Breast epithelium (tissue), 4 donors: ENCODE results near the gene CCDC170. TPM values are rescaled to one million over a fixed set of nuclear protein-coding genes. Genes with fewer than 3 reads are reported as not detected.

Experiments
- DNase-seq, 2 donors: peaks; one replicate each; pipeline ENCODE4 v3.0.0-alpha.2; 2019; ENCODE audit warnings: low spot score in 2 of 2
- H3K27ac ChIP-seq, 2 donors: fragments of 200-600 bp; sonication (generic) in 1 of 2; one replicate each; pipeline ENCODE4 v1.5.1; 2016 to 2019; ENCODE audit warnings: mild to moderate bottlenecking in 1 of 2
- H3K27me3 ChIP-seq, 2 donors: fragments of 200-600 bp; sonication (generic) in 1 of 2; one replicate each; pipeline versions ENCODE4 v1.5.1 to v1.6.0; 2017 to 2019; ENCODE audit warnings: control low read depth in 1 of 2, mild to moderate bottlenecking in 1 of 2
- H3K36me3 ChIP-seq: fragments of 200-600 bp; one replicate; pipeline ENCODE4 v1.5.1; 2019
- H3K4me1 ChIP-seq, 2 donors: fragments of 200-600 bp; sonication (generic); one replicate each; pipeline ENCODE4 v1.5.1; 2016 to 2019; ENCODE audit warnings: control low read depth in 1 of 2
- H3K4me3 ChIP-seq, 3 donors: fragments of 200-600 bp; sonication (generic); 1 replicate in 2 of 3; 2 replicates in 1 of 3; pipeline ENCODE4 v1.5.1; 2016 to 2019; ENCODE audit warnings: mild to moderate bottlenecking in 3 of 3, moderate library complexity in 2 of 3
- H3K9me3 ChIP-seq, 2 donors: fragments of 200-600 bp; sonication (generic) in 1 of 2; one replicate each; pipeline ENCODE4 v1.5.1; 2016 to 2019; ENCODE audit warnings: control low read depth in 1 of 2
- CTCF ChIP-seq, 3 donors: fragments of 450-650 bp; IDR thresholded peaks; one replicate each; pipeline ENCODE4 v1.5.1; 2016 to 2017; ENCODE audit warnings: antibody characterized with exemption in 3 of 3, mild to moderate bottlenecking in 3 of 3, moderate library complexity in 3 of 3
- POLR2A ChIP-seq: fragments of 450-650 bp; IDR thresholded peaks from one replicate; pipeline ENCODE4 v1.6.1; 2016; ENCODE audit warnings: antibody characterized with exemption, mild to moderate bottlenecking, moderate library complexity
- POLR2AphosphoS5 ChIP-seq, 3 donors: sonication (generic); formaldehyde crosslinking; IDR thresholded peaks; one replicate each; pipeline ENCODE4 v1.6.1; 2017; ENCODE audit warnings: antibody characterized with exemption in 3 of 3
- intact Hi-C: fragments of 100-400 bp; cut with DNase I; formaldehyde crosslinking; loops from one replicate; pipeline ENCODE4 v1.15.1; 2023; ENCODE audit warnings: low total_unique reads
- total RNA-seq, 3 donors: library from RNA; depleted of rRNA; stranded (reverse); fragments of >200 nt; gene quantifications; one replicate each; pipeline ENCODE4 v1.1.0, GENCODE V29; 2016

Gene CCDC170
- total RNA-seq, 3 donors from 2014 or later = 3.5 to 9.8 (median 9.4) TPM

- H3K4me1 ChIP-seq = no peaks in the 10 kb centered on the region
- TF ChIP-seq CTCF (IDR thresholded peaks at IDR 0.05) (no peak), POLR2A (no peak), POLR2AphosphoS5 (IDR thresholded peaks at IDR 0.05) (no peak)
- H3K4me3 ChIP-seq = no peak overlapping the region
- H3K36me3 ChIP-seq = no peaks in the 10 kb centered on the region
- intact Hi-C loops = no loop called here
- no peaks in the 10 kb centered on the region for H3K9me3 ChIP-seq
- DNase-seq = no peak
- H3K27me3 ChIP-seq = no peaks in the 10 kb centered on the region
- H3K27ac ChIP-seq = no peak overlapping the region
Observed at GRCh38 chr6:151664390-151664789, 170.6 kb downstream of the CCDC170 start.

GRCh38 chr6:151665329-151665728 is 171.5 kb downstream of the CCDC170 start:
- intact Hi-C loops = no loop called here

GRCh38 chr6:151666526-151666925 is 172.7 kb downstream of the CCDC170 start:
- H3K27ac ChIP-seq = no peak overlapping the region
- H3K36me3 ChIP-seq = no peaks in the 10 kb centered on the region
- no peaks in the 10 kb centered on the region for H3K27me3 ChIP-seq
- H3K9me3 ChIP-seq = no peaks in the 10 kb centered on the region
- no peak overlapping the region for H3K4me3 ChIP-seq
- intact Hi-C loops = no loop called here
- H3K4me1 ChIP-seq = no peaks in the 10 kb centered on the region
- no peak for DNase-seq
- TF ChIP-seq CTCF (IDR thresholded peaks at IDR 0.05) (no peak), POLR2A (no peak), POLR2AphosphoS5 (IDR thresholded peaks at IDR 0.05) (no peak)

More at GRCh38 chr6:151665329-151665728, 171.5 kb downstream of the CCDC170 start:
- no peaks in the 10 kb centered on the region for H3K27me3 ChIP-seq
- no peak overlapping the region for H3K4me3 ChIP-seq
- no peaks in the 10 kb centered on the region for H3K4me1 ChIP-seq
- DNase-seq = no peak
- TF ChIP-seq POLR2A (no peak), POLR2AphosphoS5 (IDR thresholded peaks at IDR 0.05) (no peak), CTCF (IDR thresholded peaks at IDR 0.05) (no peak)
- H3K27ac ChIP-seq = no peak overlapping the region
- no peaks in the 10 kb centered on the region for H3K36me3 ChIP-seq
- H3K9me3 ChIP-seq = no peaks in the 10 kb centered on the region

DNA sequence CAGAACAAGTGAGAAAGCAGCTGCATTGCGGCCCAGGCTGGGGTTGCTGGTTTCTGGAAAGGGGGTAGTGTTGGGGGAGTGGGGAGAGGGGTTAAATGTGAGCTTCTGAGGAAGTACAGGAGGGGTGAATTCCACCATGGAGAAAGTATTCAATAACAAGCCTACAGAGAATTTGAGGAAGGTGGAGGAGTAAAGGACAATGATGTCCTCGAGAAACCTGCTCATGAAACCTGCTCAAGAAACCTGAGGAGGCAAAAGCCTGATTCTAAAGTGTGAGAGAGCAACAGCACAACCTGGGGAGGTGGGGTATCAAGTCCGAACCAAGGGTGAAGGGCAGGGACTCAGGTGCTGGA is 175.4 kb downstream of the CCDC170 start:
- Histone ChIP-seq H3K36me3 (no peaks in the 10 kb centered on the region), H3K27ac (peak overlapping the region; percentile 42 to 76), H3K9me3 (no peaks in the 10 kb centered on the region), H3K4me1 (no peaks in the 10 kb centered on the region), H3K27me3 (no peaks in the 10 kb centered on the region), H3K4me3 (no peak overlapping the region)
- no peak for DNase-seq
- no peak for TF ChIP-seq POLR2AphosphoS5 (IDR thresholded peaks at IDR 0.05)
- no peak for TF ChIP-seq POLR2A
- no peak for TF ChIP-seq CTCF (IDR thresholded peaks at IDR 0.05)
- intact Hi-C loops = loop anchor here (2.0 kb wide), 1 partner anchor 38 kb away; no protein-coding TSS in a partner anchor

- no peak for DNase-seq
- Histone ChIP-seq H3K9me3 (no peaks in the 10 kb centered on the region), H3K4me3 (no peak overlapping the region), H3K27me3 (no peaks in the 10 kb centered on the region), H3K27ac (no peak overlapping the region), H3K4me1 (no peaks in the 10 kb centered on the region), H3K36me3 (no peaks in the 10 kb centered on the region)
- TF ChIP-seq POLR2A = no peak
- no peak for TF ChIP-seq POLR2AphosphoS5 (IDR thresholded peaks at IDR 0.05)
- no peak for TF ChIP-seq CTCF (IDR thresholded peaks at IDR 0.05)
- intact Hi-C loops = no loop called here
Observed at GRCh38 chr6:151670116-151670515, 176.3 kb downstream of the CCDC170 start.

Other genes with a start within 250 kb of the CCDC170 start
- gene ZBTB2, start 102.5 kb upstream of the CCDC170 start, total RNA-seq = 10 to 100 TPM in 2 of 3 donors, 1 to 10 TPM in 1; 9.9 to 20.5 (median 15.1) TPM
- 10 to 100 TPM; 25.3 to 34.1 (median 32.1) TPM for gene RMND1, start 41.9 kb upstream of the CCDC170 start, total RNA-seq